GM19351 (cell line): ENCODE measurements around the gene PLAC8.
"Not testable (repeated sequence)": the region's sequence is repeated elsewhere in the genome, so short reads cannot be mapped to it uniquely, and the experiment has no call there.

ENCODE experiments used
- ATAC-seq: cut with Tn5 transposase; IDR thresholded peaks from one replicate; pipeline ENCODE4 v1.9.1; 2021; ENCODE audit warnings: mild to moderate bottlenecking, moderate library complexity; ENCODE audit not compliant: unreplicated experiment

The PLAC8 gene, protein sequence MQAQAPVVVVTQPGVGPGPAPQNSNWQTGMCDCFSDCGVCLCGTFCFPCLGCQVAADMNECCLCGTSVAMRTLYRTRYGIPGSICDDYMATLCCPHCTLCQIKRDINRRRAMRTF

DNA sequence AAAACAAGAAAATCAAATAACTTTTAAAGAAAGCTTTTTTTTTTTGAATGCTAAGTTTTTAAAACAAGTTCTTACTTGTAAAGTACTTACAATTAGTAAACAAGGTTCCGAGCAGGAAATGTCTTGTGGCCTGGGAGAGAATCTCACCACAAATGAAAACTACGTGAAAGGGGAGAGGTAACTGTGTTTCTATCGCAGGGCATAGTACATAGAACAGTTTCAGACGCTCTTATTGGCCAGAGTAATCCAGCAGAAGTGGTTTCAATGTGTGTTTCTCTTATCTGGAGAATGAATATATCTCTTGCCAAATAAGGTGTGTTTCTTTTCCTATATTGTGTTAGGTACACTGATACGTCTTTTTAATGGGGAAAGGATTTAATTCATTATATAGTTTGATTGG is at the start of gene PLAC8:
TSS of gene PLAC8 (minus strand) at position 154 of the 400 bp plus-strand sequence. CDS start 6,808 bp downstream, outside the sequence.
- peak; percentile 38 for ATAC-seq

DNA sequence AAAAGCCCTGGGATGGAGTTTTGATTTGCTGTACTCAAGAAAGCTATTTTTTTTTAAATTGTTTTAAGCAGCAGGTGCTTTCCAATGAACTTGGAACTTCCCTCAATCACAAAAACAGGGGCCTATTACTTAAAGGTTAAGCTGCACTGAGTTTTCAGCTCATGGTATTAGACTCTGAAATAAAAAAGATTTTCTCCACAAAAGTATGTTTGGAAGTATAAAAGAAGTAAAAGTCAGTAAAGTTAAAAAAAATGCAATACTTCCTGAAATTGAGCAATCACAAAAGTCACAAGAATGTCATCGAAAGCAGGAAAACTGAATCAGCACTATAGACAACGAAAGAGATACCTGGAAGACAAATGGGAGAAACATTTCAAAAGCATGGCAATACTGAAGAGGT is 38.9 kb upstream of the PLAC8 start:
- ATAC-seq = no peak

DNA sequence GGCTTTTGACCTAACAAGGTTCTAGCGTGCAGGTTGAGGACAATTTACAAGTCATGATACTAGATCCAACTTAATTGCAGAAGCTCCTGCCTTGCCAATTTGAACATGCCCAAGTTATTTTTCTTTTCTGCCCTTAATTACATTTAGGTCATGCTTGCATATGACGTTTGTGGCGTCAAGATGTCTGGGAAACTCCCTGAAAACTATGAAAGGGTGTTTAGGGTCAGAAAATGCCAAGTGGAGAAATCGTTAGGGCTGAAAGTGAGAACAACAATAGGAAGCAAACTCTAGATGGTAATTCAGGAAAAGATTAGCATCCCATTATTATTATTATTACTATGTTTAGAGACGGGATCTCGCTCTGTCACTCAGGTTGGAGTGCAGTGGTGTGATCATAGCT is 38.2 kb upstream of the PLAC8 start:
- no peak for ATAC-seq

DNA sequence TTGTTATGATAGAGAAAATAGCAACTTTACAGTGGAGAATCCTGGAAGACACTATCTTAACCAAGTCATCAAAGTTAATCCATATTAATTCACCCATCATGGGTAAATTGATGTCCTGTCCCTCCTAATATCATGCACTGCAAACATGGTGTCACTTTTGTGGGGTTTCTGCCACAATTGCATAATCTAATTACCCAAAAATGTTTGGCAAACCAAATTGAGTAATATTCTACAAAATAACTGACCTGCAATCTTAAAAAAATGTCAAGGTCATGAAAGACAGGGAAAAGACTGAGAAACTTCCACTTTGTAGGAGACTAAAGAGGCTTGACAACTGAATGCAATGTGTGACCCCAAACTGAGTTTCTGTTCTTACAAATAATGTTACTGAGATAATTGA is 37.1 kb upstream of the PLAC8 start:
- ATAC-seq = no peak

DNA sequence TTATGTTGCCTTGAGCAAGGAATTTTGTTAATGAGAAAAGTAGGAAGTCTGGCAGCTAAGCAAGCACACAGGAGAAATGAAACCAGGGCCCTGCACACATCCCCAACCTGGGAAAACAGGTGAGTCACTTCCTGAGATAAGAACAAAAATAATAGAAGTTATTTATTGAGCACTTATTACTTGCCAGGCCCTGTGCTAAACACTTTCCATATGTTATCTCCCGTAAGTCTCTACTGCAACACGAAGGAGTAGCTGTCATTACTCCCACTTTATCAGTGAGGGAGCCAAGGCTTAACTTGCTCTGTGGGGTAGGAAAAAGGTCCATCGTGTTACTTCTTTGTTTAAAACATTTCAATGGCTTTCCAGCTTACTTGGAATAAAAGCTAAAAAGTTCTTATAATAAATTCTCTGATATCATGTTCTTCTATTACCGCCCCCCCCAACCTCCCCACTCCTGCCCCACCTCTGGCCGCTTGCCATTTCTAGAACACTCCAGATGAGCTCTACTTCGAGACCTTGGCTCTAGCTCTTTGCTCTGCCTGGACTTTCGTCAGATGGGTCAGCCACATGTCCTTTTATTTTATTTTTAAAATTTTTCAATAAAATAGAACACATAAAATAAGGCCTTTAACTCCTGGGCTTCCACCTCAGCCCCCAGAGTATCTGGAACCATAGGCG is 36.3 kb upstream of the PLAC8 start:
- ATAC-seq = no peak

DNA sequence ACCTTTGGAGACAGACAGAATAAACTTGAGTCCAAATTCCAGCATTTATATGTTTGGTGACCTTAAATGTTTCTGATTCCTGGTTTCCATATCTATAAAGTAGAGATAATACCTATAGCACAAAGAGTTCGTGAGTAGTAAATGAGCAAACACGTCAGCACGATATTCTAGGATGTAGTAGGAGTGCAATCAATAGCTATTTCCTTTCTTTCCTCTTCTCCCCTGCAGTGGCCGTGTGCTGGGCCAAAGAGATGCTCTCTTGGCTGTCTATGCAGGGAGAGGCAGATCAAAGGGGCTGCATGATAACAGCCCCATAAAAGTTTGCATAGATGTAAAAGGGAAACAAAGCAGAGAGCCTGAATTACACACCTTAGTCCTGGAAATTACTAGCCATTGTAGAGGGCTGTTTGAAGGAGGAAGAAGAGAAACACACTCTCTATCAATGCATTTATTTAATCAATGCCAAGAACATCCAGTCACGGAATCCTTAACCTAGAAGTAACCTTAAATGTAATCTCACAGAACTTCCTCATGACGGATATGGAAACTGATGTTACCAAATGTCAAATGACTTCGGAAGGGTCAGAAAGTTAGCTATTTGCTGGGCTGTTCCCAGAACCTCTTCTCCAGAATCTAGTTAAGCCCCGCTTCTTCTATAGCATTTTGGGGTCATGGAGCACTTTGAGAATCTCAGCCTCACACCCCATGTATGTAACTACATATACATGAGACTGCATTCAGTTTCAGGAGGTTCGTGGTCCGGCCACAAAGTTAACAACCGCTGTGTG is 35.5 kb upstream of the PLAC8 start:
- no peak for ATAC-seq

DNA sequence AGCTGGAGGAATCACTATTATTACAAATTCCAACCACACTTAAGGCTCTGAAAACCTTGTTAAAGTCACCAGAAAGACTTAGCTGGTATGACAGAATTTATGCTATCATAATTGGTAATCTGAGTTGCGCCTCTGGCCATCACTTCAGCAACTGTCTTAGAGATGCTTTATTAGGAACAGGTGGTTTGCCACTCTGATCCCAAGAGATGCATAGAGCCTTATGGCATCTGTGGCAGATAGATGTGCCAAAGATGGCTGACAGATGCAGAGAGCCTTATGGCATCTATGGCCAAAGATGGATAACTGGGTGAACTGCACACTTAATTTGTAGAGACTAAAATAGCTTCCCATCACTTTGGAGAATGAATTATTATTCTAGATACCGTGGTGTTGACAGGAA is 32.3 kb upstream of the PLAC8 start:
- ATAC-seq = no peak

DNA sequence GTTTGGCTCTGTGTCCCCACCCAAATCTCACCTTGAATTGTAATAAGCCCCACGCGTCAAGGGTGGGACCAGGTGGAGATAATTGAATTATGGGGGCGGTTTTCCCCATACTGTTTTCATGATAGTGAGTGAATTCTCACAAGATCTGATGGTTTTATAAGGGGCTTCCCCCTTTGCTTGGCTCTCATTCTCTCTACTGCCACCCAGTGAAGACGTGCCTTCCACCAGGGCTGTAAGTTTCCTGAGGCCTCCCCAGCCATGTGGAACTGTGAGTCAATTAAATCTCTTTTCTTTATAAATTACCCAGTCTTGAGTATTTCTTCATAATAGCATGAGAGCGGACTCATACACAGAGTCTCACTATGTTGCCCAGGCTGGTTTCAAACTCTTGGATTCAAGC is 31.2 kb upstream of the PLAC8 start:
- ATAC-seq = not testable (repeated sequence)

DNA sequence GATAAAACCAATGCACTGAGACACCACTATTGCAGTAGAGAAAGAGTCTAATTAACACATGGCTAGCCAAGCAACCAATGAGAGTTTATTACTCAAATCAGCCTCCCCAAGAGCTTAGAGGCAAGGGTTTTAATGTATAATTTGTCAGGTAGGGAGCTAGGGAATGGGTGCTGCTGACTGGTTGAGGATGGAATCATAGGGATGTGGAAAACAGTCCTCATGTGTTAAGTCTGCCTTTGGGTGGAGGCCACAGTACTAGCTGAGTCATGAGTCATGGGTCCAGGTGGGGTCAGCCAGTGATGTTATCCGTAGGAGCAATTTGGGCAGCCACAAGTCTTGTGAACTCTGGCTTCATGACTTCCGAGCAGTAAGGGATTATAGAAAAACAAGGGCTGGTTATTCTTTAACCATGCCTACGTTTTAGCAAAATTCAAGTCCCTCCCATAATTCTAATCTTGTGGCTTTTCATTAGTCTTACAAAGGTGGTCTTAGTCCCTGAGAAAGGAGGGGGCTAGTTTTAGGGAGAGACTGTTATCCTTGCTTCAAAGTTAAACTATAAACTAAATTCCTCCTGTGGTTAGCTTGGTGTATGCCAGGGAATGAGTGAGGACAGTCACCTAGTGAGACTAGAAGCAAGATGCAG is 25.1 kb upstream of the PLAC8 start:
- no peak for ATAC-seq

DNA sequence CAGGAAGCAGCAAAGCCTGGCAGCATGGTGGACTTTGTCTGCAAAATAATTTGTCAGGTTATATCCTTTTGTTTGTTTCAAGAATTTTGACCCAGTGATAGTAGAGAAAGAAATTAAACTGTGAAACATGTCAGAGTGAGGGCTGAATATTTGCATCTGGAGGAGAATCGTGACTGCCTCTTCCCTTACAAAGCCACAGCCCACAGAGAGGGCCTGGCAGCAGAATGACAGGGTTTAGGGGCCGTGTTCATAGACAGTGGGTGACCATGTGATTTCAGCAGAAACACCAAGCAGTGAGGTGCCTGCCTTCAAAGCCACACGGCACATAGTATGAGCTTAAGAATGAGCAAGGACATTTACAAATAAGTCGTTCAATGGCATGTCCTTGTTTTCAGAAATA is 24.4 kb upstream of the PLAC8 start:
- peak; percentile 60 for ATAC-seq

DNA sequence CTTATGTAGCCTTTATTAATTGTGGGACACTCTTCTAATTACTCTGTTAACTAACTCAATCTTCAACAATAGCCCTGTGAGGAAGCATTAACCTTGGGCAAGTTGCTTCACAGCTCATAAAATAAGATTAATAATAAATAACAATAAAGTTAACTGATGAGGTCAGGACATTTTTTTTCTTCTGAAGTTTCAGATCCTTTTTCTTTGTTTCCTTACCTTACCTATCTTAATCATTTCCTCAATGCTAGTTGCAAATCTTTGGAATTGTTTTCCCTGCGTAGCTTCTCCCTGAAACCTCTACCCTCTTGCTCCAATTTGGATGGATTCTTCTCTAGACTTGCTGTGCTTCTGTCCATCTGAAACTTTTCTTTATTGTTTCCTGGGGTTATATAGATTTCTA is 17.5 kb upstream of the PLAC8 start:
- no peak for ATAC-seq

DNA sequence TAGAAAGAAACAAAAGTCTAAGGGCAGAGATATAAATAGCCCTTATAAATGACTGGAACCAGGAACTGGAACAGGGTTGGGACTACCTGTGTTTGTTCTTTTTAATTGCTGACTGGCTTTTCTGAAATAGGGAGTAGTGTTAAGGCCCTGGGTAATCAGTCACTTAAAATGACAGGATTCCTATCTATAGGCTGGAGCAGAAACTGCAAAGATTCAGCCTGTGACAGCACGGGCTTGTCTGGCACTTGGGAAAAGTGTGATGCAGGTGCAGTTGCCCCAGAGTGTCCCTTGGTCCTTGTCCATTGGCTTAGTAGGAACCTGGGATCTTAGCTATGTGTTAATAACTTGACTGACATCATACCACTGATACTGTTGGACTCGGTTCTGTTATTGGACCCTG is 14.7 kb upstream of the PLAC8 start:
- ATAC-seq = no peak

DNA sequence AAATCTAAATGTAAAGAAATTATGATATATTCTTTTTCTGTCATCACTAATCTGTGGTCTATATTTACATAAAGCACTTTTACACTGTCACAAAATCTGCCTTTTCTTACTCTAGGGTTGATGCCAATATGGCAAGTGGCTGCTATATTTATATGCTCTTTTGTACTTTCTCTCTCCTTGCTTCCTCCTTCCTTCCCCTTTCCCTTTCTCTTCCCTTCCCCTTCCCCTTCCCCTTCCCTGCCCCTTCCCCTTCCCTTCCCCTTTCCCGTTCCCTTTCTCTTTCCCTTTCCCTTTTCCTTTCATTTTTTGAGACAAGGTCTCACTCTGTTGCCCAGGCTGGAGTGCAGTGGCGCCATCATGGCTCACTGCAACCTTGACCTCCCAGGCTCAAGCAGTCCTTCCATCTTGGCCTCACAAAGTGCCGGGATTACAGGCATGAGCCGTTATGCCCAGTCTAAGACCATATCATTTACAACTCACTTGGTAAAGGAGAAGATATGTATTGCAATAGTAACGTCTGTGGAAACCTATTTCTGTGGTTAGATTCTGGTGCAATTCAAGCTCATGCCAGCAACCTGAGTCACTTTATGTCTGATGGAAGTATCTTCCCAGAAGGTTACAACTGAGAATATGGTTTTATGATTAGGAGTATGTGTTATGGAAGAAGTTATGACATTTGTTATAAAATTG is 13.9 kb upstream of the PLAC8 start:
- no peak for ATAC-seq

DNA sequence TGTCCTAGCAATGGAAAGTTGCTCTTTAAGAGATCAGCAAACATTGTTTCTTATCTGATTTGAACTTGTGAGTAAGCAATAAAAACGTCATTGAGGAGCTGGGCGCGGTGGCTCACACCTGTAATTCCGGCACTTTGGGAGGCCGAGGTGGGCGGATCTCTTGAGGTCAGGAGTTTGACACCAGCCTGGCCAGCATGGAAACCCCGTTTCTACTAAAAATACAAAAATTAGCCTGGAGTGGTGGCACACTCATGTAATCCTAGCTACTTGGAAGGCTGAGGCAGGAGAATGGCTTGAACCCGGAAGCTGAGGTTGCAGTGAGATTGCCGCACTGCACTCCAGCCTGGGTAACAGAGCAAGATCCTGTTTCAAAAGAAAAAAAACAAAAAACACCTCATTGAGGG is 11.2 kb upstream of the PLAC8 start:
- no peak for ATAC-seq

DNA sequence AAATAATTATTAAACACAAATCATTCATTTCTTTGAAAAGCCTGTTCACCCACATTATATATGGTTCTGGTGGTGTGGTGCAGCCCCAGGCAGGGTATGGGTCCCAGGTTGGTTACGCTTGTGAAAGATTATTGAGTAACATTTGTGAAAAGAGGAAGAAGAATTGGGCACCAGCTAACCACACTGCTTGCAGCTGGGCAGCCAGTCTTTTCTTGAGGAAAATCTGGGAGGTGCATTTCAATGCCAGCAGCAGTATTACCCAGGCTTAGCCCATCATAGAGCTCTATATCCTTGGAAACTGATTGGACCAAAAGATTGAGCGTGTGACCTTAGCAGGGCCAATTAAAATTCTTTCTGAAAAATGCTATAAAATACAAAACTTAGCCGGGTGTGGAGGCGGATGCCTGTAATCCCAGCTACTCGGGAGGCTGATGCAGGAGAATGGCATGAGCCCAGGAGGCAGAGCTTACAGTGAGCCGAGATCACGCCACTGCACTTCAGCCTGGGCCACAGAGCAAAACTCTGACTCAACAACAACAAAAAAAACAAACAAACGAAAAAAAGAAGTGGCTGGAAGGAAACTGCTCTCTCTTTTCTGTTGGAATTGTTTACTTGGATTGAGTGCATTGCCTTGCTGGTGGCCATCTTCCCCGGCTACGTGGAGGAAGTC is 9.7 kb upstream of the PLAC8 start:
- ATAC-seq = no peak

DNA sequence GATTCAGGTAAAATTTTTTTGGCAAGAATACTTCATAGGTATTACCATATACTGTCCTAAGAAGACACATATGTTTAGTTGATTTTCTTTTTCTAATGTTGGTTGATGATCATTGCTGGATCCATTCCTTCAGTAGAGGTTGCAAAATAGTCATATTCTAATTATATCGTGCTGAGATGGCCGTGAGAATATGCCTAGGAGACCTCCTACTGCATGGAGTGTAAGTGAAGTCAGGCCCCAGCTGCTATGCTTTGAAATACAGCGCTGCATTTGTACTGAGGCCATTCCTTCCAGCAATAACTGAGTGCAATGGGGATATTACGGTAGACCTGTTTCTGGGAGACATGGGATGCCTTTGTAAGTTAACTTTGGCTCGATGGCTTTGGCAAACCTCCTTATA is 6.7 kb upstream of the PLAC8 start:
- no peak for ATAC-seq

DNA sequence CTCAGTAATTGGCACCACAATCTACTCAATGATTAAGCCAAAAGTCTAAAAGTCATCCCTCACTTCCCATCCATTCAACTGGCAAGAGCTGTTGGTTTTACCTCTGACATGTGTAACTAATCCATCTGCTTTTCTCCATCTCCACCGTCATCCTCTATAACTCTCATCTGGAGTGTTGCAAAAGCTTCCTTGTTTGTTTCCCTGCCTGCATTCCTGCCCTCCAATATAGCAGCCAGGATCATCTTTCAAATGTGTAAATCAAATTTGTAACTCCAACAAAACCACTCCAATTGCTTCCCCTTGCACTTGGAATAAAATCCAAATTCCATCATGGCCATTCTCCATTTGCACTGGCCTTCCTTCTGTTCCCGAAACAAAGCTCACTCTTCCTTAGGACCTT is 4.3 kb upstream of the PLAC8 start:
- no peak for ATAC-seq

DNA sequence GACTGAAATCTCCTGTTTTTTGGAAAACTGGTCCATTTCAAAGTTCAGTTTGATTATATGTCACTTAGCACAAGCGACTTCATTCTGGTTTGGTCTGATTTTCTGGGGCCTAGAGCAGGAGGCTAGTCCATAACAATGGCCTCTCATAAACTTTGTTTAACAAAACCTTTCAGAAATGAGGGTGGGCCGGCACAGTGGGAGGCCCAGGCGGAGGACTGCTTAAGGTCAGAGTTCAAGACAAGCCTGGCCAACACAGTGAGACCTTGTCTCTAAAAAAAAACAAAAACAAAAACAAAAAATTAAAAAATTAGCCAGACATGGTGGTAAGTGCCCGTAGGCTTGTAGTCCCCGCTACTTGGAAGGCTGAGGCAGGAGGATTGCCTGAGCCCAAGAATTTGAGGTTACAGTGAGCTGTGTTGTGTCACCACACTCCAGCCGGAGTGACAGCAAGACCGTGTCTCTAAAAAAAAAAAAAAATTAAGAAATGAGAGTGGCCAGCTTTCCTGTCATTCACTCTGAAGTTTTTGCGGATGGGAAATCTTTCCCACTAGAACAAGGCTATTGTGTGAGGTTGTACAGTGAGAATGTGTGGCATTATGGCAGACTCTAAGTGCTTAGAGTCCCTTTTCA is 1.2 kb upstream of the PLAC8 start:
- ATAC-seq = no peak

DNA sequence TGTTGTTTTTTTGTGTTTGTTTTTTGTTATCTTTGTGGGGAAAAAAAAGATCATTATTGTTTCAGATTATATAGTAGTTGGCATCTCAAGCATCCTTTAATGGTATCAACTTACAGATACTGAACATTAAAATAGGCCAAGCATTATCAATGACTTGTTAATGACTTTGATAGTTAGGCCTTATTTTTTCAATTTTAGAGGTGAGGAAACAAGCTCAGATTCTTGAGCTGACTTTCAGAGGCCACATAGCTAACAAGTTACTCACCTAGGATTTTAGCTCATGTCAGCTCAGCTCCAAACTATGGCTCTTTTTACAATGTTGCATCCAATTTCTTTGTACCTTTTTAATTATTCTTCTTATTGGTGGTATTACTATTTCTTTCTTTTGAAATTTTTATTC is 471 bp upstream of the PLAC8 start:
- ATAC-seq = no peak

DNA sequence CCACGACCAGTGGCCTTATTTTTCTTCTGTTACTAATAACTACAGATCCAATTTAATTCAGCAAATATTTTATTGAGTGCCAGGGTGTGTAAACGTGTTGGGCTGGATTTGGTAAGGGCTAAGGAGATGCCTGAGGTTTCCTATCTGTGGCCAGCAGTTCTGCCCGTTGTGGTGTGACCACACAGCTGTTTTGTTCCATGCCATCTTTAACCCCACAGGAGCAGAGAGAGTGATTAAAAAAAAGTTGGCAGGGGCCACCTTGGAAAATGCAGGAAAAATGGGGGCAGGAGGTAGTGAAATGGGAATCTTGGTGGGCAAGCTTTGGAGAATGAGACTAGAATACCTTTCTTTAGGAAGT is 1.1 kb downstream of the PLAC8 start:
- ATAC-seq = no peak
